NB4 (cell line): ENCODE measurements around the gene GSK3B.

ENCODE experiments used
- POLR2A ChIP-seq: IDR thresholded peaks from 2 replicates; pipeline ENCODE4 v1.6.1; 2011; ENCODE audit warnings: mild to moderate bottlenecking; ENCODE audit not compliant: insufficient read length; ENCODE audit errors: extremely low read depth
- TF ChIP-seq, protein P1 (sequence below): IDR thresholded peaks from one replicate; pipeline ENCODE4 v1.5.1; 2012; ENCODE audit warnings: low read depth, low read length

DNA sequence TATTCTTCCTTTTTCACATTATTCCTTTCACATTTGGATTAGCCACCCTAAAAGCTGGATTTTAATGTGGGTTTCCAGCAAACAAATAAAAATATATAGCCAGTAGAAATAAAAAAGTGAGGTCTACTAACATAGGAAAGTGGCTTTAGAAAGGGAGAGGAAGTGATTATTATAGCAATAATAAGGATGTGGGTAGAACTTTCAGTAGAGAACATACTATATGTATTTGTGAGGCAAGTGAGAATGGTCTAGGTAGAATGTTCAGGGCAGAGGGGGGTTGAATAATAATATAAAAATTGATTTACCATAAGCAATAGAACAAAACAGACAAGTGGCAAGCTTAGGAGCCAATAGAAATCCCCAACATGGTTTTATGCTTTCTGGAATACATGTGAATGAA lies 223.7 kb downstream of the GSK3B start:
- TF ChIP-seq, protein P1, sequence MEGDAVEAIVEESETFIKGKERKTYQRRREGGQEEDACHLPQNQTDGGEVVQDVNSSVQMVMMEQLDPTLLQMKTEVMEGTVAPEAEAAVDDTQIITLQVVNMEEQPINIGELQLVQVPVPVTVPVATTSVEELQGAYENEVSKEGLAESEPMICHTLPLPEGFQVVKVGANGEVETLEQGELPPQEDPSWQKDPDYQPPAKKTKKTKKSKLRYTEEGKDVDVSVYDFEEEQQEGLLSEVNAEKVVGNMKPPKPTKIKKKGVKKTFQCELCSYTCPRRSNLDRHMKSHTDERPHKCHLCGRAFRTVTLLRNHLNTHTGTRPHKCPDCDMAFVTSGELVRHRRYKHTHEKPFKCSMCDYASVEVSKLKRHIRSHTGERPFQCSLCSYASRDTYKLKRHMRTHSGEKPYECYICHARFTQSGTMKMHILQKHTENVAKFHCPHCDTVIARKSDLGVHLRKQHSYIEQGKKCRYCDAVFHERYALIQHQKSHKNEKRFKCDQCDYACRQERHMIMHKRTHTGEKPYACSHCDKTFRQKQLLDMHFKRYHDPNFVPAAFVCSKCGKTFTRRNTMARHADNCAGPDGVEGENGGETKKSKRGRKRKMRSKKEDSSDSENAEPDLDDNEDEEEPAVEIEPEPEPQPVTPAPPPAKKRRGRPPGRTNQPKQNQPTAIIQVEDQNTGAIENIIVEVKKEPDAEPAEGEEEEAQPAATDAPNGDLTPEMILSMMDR = no peak
- TF ChIP-seq POLR2A = no peak
